ENCODE measurements around the gene SLC16A14. TPM values are rescaled to one million over a fixed set of nuclear protein-coding genes. Genes with fewer than 3 reads are reported as not detected.
A peak's percentile ranks its signal among the peaks of the same experiment; 100 is the strongest.
"Not testable (repeated sequence)": the region's sequence is repeated elsewhere in the genome, so short reads cannot be mapped to it uniquely, and the experiment has no call there.

SLC16A14 gene
- 0.56 and 1.8 TPM in 2 replicates for total RNA-seq (2022)
- percentile 38 among the genes with signal in this experiment for Bru-seq, nascent RNA
- BruChase-seq, experiment 1, labeled RNA remaining after a 6-hour chase, result percentile 39 among the genes with signal in this experiment
- percentile 37 among the genes with signal in this experiment for BruChase-seq, experiment 2, labeled RNA remaining after a 2-hour chase
- long read RNA-seq, full-length matches to known transcripts, result 5 of 7 reads
- long read RNA-seq, partial matches to known transcripts, result 0 of 7 reads
- long read RNA-seq, other reads (novel, unspliced or antisense), result 2 of 7 reads

- H3K4me1 Mint-ChIP-seq (ENCODE audit: insufficient read depth, unreplicated experiment), result peaks cover 9% of the 10 kb centered on the region
- intact Hi-C loops (cut with micrococcal nuclease), result loop anchor here (1.0 kb wide), 1 partner anchor 60 kb away; no protein-coding TSS in a partner anchor
- DNase-seq (ENCODE audit: unreplicated experiment), result peak; percentile 67
- H3K4me3 Mint-ChIP-seq (ENCODE audit: unreplicated experiment), result peak within 1 kb of the TSS; percentile 72
- H3K36me3 Mint-ChIP-seq (ENCODE audit: insufficient read depth, unreplicated experiment), result no peaks in the 10 kb centered on the region
- no peak within 1 kb of the TSS for H3K27ac Mint-ChIP-seq (ENCODE audit: low read depth, unreplicated experiment)
- no peak for TF ChIP-seq CTCF (IDR thresholded peaks at IDR 0.05; ENCODE audit: unreplicated experiment)
- ChIA-PET CTCF (interaction anchor here (0.5 to 3.0 kb wide), 14 partner anchors 9 to 537 kb away, joined by 3 to 15 read pairs (median 4); no protein-coding TSS in a partner anchor), POLR2A (interaction anchor here (0.6 to 3.4 kb wide), 9 partner anchors 10 to 549 kb away, joined by 3 to 11 read pairs (median 4); no protein-coding TSS in a partner anchor)
- H3K9me3 Mint-ChIP-seq (ENCODE audit: unreplicated experiment), result peaks cover 4% of the 10 kb centered on the region
- BruUV-seq (replicated peaks), result no TSS peak
- H3K27me3 Mint-ChIP-seq (ENCODE audit: insufficient read depth, unreplicated experiment), result no peaks in the 10 kb centered on the region
Measured at GRCh38 chr2:230068651-230069055, at the start of gene SLC16A14. TSS of gene SLC16A14 (minus strand) at chr2:230068924. CDS start at chr2:230059352, 9,572 bp downstream.

GRCh38 chr2:230106771-230107170 lies 38.0 kb upstream of the SLC16A14 start:
- intact Hi-C loops (cut with micrococcal nuclease), result no loop called here
- no peak overlapping the region for H3K27ac Mint-ChIP-seq (ENCODE audit: low read depth, unreplicated experiment)
- TF ChIP-seq CTCF (IDR thresholded peaks at IDR 0.05; ENCODE audit: unreplicated experiment), result no peak
- ChIA-PET POLR2A (no interaction called here), CTCF (no interaction called here)
- no peaks in the 10 kb centered on the region for H3K36me3 Mint-ChIP-seq (ENCODE audit: insufficient read depth, unreplicated experiment)
- peaks cover 14% of the 10 kb centered on the region for H3K9me3 Mint-ChIP-seq (ENCODE audit: unreplicated experiment)
- no peaks in the 10 kb centered on the region for H3K27me3 Mint-ChIP-seq (ENCODE audit: insufficient read depth, unreplicated experiment)
- H3K4me1 Mint-ChIP-seq (ENCODE audit: insufficient read depth, unreplicated experiment), result no peaks in the 10 kb centered on the region
- H3K4me3 Mint-ChIP-seq (ENCODE audit: unreplicated experiment), result no peak overlapping the region
- BruUV-seq (replicated peaks), result no TSS peak
- DNase-seq (ENCODE audit: unreplicated experiment), result no peak

- H3K27ac Mint-ChIP-seq (ENCODE audit: low read depth, unreplicated experiment); DNase-seq (ENCODE audit: unreplicated experiment); CTCF ChIA-PET; H3K4me3 Mint-ChIP-seq (ENCODE audit: unreplicated experiment); H3K4me1 Mint-ChIP-seq (ENCODE audit: insufficient read depth, unreplicated experiment); H3K36me3 Mint-ChIP-seq (ENCODE audit: insufficient read depth, unreplicated experiment); intact Hi-C loops (cut with micrococcal nuclease); POLR2A ChIA-PET; H3K27me3 Mint-ChIP-seq (ENCODE audit: insufficient read depth, unreplicated experiment); BruUV-seq (replicated peaks): not testable (repeated sequence)
- peaks cover 14% of the 10 kb centered on the region for H3K9me3 Mint-ChIP-seq (ENCODE audit: unreplicated experiment)
Measured at GRCh38 chr2:230101967-230102366, 33.2 kb upstream of the SLC16A14 start.

GRCh38 chr2:230097841-230098240 lies 29.1 kb upstream of the SLC16A14 start:
- BruUV-seq (replicated peaks), result no TSS peak
- DNase-seq (ENCODE audit: unreplicated experiment), result peak; percentile 67
- POLR2A ChIA-PET, result interaction anchor here (0.7 to 1.0 kb wide), 2 partner anchors 9 to 648 kb away, joined by 3 read pairs; no protein-coding TSS in a partner anchor
- no peak for TF ChIP-seq CTCF (IDR thresholded peaks at IDR 0.05; ENCODE audit: unreplicated experiment)
- Mint-ChIP-seq H3K4me1 (ENCODE audit: insufficient read depth, unreplicated experiment) (no peaks in the 10 kb centered on the region), H3K36me3 (ENCODE audit: insufficient read depth, unreplicated experiment) (no peaks in the 10 kb centered on the region), H3K9me3 (ENCODE audit: unreplicated experiment) (peaks cover 9% of the 10 kb centered on the region), H3K4me3 (ENCODE audit: unreplicated experiment) (no peak overlapping the region), H3K27ac (ENCODE audit: low read depth, unreplicated experiment) (peak overlapping the region; percentile 79), H3K27me3 (ENCODE audit: insufficient read depth, unreplicated experiment) (no peaks in the 10 kb centered on the region)
- CTCF ChIA-PET, result no interaction called here
- intact Hi-C loops (cut with micrococcal nuclease), result no loop called here
